Vagina (tissue), 2 donors: ENCODE data around the gene XCR1. TPM values are rescaled to one million over a fixed set of nuclear protein-coding genes. Genes with fewer than 3 reads are reported as not detected.

Experiments used
- DNase-seq, 2 donors: peaks; one replicate each; pipeline ENCODE4 v3.0.0-alpha.2; 2017; ENCODE audit errors: extremely low spot score in 2 of 2
- H3K27ac ChIP-seq: fragments of 200-600 bp; sonication (generic); one replicate; pipeline ENCODE4 v1.5.1; 2019
- H3K27me3 ChIP-seq: fragments of 200-600 bp; sonication (generic); one replicate; pipeline ENCODE4 v1.5.1; 2019
- H3K36me3 ChIP-seq, 2 donors: fragments of 200-600 bp; sonication (generic); one replicate each; pipeline ENCODE4 v1.5.1; 2017 to 2019
- H3K4me1 ChIP-seq: fragments of 200-600 bp; sonication (generic); one replicate; pipeline ENCODE4 v1.5.1; 2019
- H3K4me3 ChIP-seq, 2 donors: fragments of 200-600 bp; sonication (generic); 1 replicate in 1 of 2; 2 replicates in 1 of 2; pipeline ENCODE4 v1.5.1; 2016 to 2019
- H3K9me3 ChIP-seq: fragments of 200-600 bp; sonication (generic); one replicate; pipeline ENCODE4 v1.5.1; 2019
- POLR2A ChIP-seq, 2 donors: fragments of 450-650 bp; IDR thresholded peaks; one replicate each; pipeline ENCODE4 v1.6.1; 2017; ENCODE audit warnings: antibody characterized with exemption in 2 of 2, mild to moderate bottlenecking in 2 of 2, moderate library complexity in 2 of 2
- POLR2AphosphoS5 ChIP-seq, 2 donors: sonication (generic); formaldehyde crosslinking; IDR thresholded peaks; one replicate each; pipeline ENCODE4 v1.9.0; 2017; ENCODE audit warnings: antibody characterized with exemption in 2 of 2, mild to moderate bottlenecking in 2 of 2, low read depth in 1 of 2; ENCODE audit not compliant: insufficient read depth in 1 of 2
- intact Hi-C: fragments of 100-400 bp; cut with DNase I; formaldehyde crosslinking; loops from one replicate; pipeline ENCODE4 v1.15.1; 2023
- total RNA-seq: library from RNA; depleted of rRNA; stranded (reverse); fragments of >200 nt; gene quantifications from one replicate; pipeline ENCODE4 v1.2.3, GENCODE V29; 2016
- TF ChIP-seq, protein P1 (sequence below), 3 experiments: fragments of 450-650 bp in 2 of 3; fragments of 200-600 bp in 1 of 3; sonication (generic) in 1 of 3; IDR thresholded peaks; one replicate each; pipeline ENCODE4 v1.5.1; 2017 to 2019; ENCODE audit warnings: antibody characterized with exemption in 3 of 3, mild to moderate bottlenecking in 2 of 3, moderate library complexity in 2 of 3

XCR1 gene
- total RNA-seq, 1 donor from 2014 or later, result not detected

DNA sequence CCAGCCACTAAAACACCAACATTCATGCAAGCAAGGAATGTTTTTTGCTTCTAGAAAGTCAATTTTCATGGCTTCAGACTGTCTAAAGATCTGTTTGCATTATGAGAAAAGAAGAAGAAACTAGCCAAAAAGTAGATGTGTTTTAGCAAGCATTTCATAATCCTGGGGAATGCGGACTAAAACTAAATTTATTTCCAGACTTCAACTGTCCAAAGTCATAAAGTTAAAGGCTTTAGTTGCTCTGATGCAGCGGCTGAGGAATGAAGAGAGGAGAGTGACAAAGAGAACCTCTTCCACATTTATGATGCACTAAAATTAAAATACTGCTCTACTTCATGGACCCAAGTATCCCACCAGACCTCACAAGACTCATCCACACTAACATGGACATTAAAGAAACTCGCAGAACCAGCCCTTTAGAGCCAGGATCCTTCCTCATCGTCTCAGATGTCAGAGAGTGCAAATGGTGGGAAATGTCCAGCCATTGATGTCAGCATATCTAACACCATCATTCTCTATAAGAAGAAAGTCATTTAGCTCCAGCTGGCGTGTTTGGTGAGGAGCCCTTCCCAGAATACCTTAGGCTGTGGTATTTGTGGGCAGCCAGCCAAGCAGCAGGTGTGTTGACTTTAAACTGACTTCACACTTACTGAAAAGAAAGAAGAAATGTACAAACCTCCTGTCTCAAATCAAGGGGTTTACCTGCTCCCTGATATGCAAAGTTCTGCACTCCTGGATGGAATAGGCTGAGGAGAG is 49.1 kb downstream of the XCR1 start:
- Histone ChIP-seq H3K9me3 (no peaks in the 10 kb centered on the region), H3K27me3 (no peaks in the 10 kb centered on the region), H3K36me3 (peaks cover 2 to 52% of the 10 kb centered on the region in 2 donors), H3K27ac (peak overlapping the region; percentile 65), H3K4me3 (no peak overlapping the region), H3K4me1 (peaks cover 50% of the 10 kb centered on the region)
- DNase-seq, result no peak
- TF ChIP-seq, protein P1, sequence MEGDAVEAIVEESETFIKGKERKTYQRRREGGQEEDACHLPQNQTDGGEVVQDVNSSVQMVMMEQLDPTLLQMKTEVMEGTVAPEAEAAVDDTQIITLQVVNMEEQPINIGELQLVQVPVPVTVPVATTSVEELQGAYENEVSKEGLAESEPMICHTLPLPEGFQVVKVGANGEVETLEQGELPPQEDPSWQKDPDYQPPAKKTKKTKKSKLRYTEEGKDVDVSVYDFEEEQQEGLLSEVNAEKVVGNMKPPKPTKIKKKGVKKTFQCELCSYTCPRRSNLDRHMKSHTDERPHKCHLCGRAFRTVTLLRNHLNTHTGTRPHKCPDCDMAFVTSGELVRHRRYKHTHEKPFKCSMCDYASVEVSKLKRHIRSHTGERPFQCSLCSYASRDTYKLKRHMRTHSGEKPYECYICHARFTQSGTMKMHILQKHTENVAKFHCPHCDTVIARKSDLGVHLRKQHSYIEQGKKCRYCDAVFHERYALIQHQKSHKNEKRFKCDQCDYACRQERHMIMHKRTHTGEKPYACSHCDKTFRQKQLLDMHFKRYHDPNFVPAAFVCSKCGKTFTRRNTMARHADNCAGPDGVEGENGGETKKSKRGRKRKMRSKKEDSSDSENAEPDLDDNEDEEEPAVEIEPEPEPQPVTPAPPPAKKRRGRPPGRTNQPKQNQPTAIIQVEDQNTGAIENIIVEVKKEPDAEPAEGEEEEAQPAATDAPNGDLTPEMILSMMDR (IDR thresholded peaks at IDR 0.05), result no peak
- TF ChIP-seq POLR2A (IDR thresholded peaks at IDR 0.05) (no peak), POLR2AphosphoS5 (IDR thresholded peaks at IDR 0.05; ENCODE audit: insufficient read depth in 1 of 2, low read depth in 1 of 2) (no peak)
- intact Hi-C loops, result no loop called here

DNA sequence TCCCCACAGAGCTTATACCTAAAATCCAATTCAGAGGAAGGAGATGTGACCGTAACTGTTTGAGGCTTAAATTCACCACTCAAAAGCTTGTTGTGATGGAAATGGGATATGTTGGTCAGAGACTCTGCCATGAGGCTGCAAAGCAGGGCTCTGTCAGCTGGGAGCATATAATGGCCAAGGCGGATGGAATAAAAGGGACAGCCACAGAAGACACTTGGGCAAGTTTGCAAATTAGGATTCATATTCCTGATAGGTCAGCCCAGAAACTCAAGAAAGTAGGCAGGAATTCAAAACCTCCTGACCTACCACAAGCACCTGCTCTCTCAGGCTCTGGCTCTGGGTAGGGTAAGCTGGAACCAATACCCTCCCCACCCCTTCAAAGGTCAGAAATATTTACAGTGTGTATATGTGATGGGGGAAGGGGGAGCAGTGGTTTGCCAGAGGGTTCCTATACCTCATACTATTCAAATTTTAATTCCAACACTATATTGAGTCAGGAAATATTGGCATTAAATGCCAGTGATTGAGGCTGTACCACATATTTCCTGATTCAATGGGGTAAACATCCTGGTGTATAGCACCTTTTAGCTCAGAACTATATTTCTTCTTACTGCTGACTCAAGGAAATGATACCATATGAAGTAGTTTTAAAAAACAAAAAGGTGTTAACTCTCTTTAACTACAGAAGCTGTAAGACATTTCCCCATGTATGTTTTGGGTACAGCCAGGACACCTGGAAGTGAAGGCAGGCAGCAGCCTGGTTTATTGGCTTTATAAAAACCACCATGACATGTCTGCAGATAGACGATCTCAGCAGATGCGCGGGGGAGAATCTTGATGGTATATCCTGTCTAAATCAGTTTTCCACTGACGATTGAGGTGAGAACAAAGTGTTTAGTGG is 50.8 kb downstream of the XCR1 start:
- peaks cover 3 to 40% of the 10 kb centered on the region in 2 donors for H3K36me3 ChIP-seq
- H3K4me1 ChIP-seq, result peaks cover 61% of the 10 kb centered on the region
- peak overlapping the region; percentile 65 for H3K27ac ChIP-seq
- no peak overlapping the region for H3K4me3 ChIP-seq
- H3K9me3 ChIP-seq, result no peaks in the 10 kb centered on the region
- DNase-seq, result no peak
- TF ChIP-seq POLR2AphosphoS5 (IDR thresholded peaks at IDR 0.05; ENCODE audit: insufficient read depth in 1 of 2, low read depth in 1 of 2) (no peak), POLR2A (IDR thresholded peaks at IDR 0.05) (no peak)
- TF ChIP-seq, protein P1 (IDR thresholded peaks at IDR 0.05), result no peak
- no peaks in the 10 kb centered on the region for H3K27me3 ChIP-seq
- intact Hi-C loops, result no loop called here

DNA sequence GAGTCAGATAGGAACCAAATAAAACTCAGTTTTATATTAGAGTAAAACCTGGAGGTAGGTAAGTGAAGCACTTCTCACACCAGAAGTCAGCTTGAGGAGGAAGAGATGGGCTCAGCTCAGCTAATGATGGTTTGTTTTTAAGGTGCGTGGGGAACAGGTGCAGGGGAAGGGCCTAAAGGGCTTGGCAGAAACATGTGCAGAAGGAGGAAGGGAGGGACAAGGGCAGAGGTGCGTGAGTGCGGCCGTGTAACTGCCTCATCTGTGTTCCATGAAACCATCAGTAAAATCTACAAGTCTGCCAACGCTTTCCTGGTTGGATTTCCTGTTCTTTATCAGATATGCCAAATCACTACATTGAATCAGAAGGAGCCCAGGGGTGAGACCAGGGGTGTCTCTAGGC is 51.6 kb downstream of the XCR1 start:
- intact Hi-C loops, result no loop called here
- Histone ChIP-seq H3K36me3 (peaks cover 3 to 37% of the 10 kb centered on the region in 2 donors), H3K4me1 (peaks cover 55% of the 10 kb centered on the region), H3K4me3 (no peak overlapping the region), H3K27ac (peak overlapping the region; percentile 32), H3K27me3 (no peaks in the 10 kb centered on the region), H3K9me3 (no peaks in the 10 kb centered on the region)
- TF ChIP-seq, protein P1 (IDR thresholded peaks at IDR 0.05), result no peak
- TF ChIP-seq POLR2AphosphoS5 (IDR thresholded peaks at IDR 0.05; ENCODE audit: insufficient read depth in 1 of 2, low read depth in 1 of 2) (no peak), POLR2A (IDR thresholded peaks at IDR 0.05) (no peak)
- DNase-seq, result no peak

DNA sequence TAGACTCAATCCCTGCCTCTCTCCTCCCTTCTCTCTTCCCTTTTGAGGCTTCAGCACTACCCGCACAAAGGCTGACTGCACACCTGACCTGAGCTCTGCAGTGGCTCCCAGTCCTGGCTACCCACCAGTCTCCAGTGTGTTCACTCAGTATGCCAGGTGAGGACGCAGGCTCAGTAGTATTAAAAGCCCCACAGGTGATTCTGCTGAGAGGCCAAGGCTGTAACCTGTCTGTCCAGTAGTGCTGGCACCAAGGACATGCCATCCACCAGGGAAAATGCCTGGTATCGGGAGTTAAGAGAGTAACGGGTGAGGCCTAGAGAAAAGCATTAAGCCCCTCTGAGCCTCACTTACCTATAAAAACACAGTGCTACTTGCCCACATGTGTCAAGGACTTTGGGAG is 52.6 kb downstream of the XCR1 start:
- H3K4me3 ChIP-seq, result no peak overlapping the region
- H3K27ac ChIP-seq, result peak overlapping the region; percentile 32
- intact Hi-C loops, result no loop called here
- peaks cover 3 to 40% of the 10 kb centered on the region in 2 donors for H3K36me3 ChIP-seq
- peaks cover 50% of the 10 kb centered on the region for H3K4me1 ChIP-seq
- H3K27me3 ChIP-seq, result no peaks in the 10 kb centered on the region
- DNase-seq, result no peak
- H3K9me3 ChIP-seq, result no peaks in the 10 kb centered on the region
- TF ChIP-seq, protein P1 (IDR thresholded peaks at IDR 0.05), result no peak
